Measurements from ENCODE around the gene PIM1.

The PIM1 gene

GRCh38 chr6:37209461-37210205, 39.7 kb downstream of the PIM1 start:
- TF ChIP-seq, protein P1, sequence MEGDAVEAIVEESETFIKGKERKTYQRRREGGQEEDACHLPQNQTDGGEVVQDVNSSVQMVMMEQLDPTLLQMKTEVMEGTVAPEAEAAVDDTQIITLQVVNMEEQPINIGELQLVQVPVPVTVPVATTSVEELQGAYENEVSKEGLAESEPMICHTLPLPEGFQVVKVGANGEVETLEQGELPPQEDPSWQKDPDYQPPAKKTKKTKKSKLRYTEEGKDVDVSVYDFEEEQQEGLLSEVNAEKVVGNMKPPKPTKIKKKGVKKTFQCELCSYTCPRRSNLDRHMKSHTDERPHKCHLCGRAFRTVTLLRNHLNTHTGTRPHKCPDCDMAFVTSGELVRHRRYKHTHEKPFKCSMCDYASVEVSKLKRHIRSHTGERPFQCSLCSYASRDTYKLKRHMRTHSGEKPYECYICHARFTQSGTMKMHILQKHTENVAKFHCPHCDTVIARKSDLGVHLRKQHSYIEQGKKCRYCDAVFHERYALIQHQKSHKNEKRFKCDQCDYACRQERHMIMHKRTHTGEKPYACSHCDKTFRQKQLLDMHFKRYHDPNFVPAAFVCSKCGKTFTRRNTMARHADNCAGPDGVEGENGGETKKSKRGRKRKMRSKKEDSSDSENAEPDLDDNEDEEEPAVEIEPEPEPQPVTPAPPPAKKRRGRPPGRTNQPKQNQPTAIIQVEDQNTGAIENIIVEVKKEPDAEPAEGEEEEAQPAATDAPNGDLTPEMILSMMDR (IDR thresholded peaks at IDR 0.05) = no peak
- DNase-seq (ENCODE audit: low spot score) = no peak
- Histone ChIP-seq H3K4me3 (no peak overlapping the region), H3K27ac (no peak overlapping the region)

- H3K4me3 ChIP-seq = no peak overlapping the region
- H3K27ac ChIP-seq = no peak overlapping the region
- TF ChIP-seq, protein P1 (IDR thresholded peaks at IDR 0.05) = peak; percentile 86
- DNase-seq (ENCODE audit: low spot score) = no peak
Measured at GRCh38 chr6:37210313-37210968, 40.5 kb downstream of the PIM1 start.

GRCh38 chr6:37212268-37212667, 42.3 kb downstream of the PIM1 start:
- Histone ChIP-seq H3K4me3 (no peak overlapping the region), H3K27ac (no peak overlapping the region)
- DNase-seq (ENCODE audit: low spot score) = no peak
- TF ChIP-seq, protein P1 (IDR thresholded peaks at IDR 0.05) = no peak

- Histone ChIP-seq H3K4me3 (no peak overlapping the region), H3K27ac (no peak overlapping the region)
- TF ChIP-seq, protein P1 (IDR thresholded peaks at IDR 0.05) = no peak
- DNase-seq (ENCODE audit: low spot score) = no peak
Measured at GRCh38 chr6:37218061-37218460, 48.1 kb downstream of the PIM1 start.

GRCh38 chr6:37218511-37218910, 48.6 kb downstream of the PIM1 start:
- TF ChIP-seq, protein P1 (IDR thresholded peaks at IDR 0.05) = no peak
- DNase-seq (ENCODE audit: low spot score) = no peak
- H3K27ac ChIP-seq = no peak overlapping the region
- no peak overlapping the region for H3K4me3 ChIP-seq

GRCh38 chr6:37221585-37222124, 51.7 kb downstream of the PIM1 start:
- TF ChIP-seq, protein P1 (IDR thresholded peaks at IDR 0.05) = no peak
- Histone ChIP-seq H3K4me3 (peak overlapping the region; percentile 72), H3K27ac (peak overlapping the region in 1 of 2 donors; percentile 39)
- peak; percentile 59 for DNase-seq (ENCODE audit: low spot score)

Data from coronary artery (tissue), 2 donors.